Neural cell (in vitro differentiated cells): ENCODE data around the gene RMC1. TPM values are rescaled to one million over a fixed set of nuclear protein-coding genes. Genes with fewer than 3 reads are reported as not detected.

ENCODE experiments used
- H2AFZ ChIP-seq: fragments of 200-600, 300-800 bp; sonication (generic), shearing (Covaris generic); 2 replicates; pipeline ENCODE4 v1.6.0; 2014; ENCODE audit warnings: low read depth, mild to moderate bottlenecking, antibody characterized with exemption, low read length, moderate library complexity
- H3F3A ChIP-seq: fragments of 200-600 bp; shearing (Covaris generic); 2 replicates; pipeline ENCODE4 v1.6.1; 2016; ENCODE audit warnings: mild to moderate bottlenecking, moderate library complexity, mixed read lengths, antibody characterized with exemption, low read length; ENCODE audit not compliant: insufficient read depth, poor library complexity, severe bottlenecking
- H3K27ac ChIP-seq: fragments of 200-600, 300-800 bp; sonication (generic), shearing (Covaris generic); 2 replicates; pipeline ENCODE4 v1.5.1; 2014; ENCODE audit warnings: mild to moderate bottlenecking, low read length, moderate library complexity
- H3K27me3 ChIP-seq: fragments of 300-800, 200-600 bp; sonication (generic), shearing (Covaris generic); 2 replicates; pipeline ENCODE4 v1.6.0; 2014; ENCODE audit warnings: mild to moderate bottlenecking, low read depth, low read length, moderate library complexity; ENCODE audit not compliant: insufficient read depth
- H3K36me3 ChIP-seq: fragments of 300-800, 200-600 bp; sonication (generic), shearing (Covaris generic); 2 replicates; pipeline ENCODE4 v1.5.1; 2014; ENCODE audit warnings: mild to moderate bottlenecking, antibody characterized with exemption, low read length, moderate library complexity; ENCODE audit not compliant: insufficient read depth
- H3K4me2 ChIP-seq: fragments of 300-800, 200-600 bp; sonication (generic), shearing (Covaris generic); 2 replicates; pipeline ENCODE4 v1.6.0; 2014; ENCODE audit warnings: mild to moderate bottlenecking, low read length
- H3K4me3 ChIP-seq: fragments of 300-800, 200-600 bp; sonication (generic), shearing (Covaris generic); 2 replicates; pipeline ENCODE4 v1.5.1; 2014; ENCODE audit warnings: mild to moderate bottlenecking, low read length, moderate library complexity
- H3K79me2 ChIP-seq: fragments of 200-600 bp; shearing (Covaris generic); replicated peaks from 2 replicates; pipeline ENCODE4 v1.6.0; 2014; ENCODE audit warnings: mild to moderate bottlenecking, low read length, moderate library complexity; ENCODE audit not compliant: insufficient read depth
- H3K9ac ChIP-seq: fragments of 300-800, 200-600 bp; sonication (generic), shearing (Covaris generic); 2 replicates; pipeline ENCODE4 v1.6.1; 2016; ENCODE audit warnings: mild to moderate bottlenecking, low read length, mixed read lengths
- H3K9me2 ChIP-seq: fragments of 200-600 bp; shearing (Covaris generic); 2 replicates; pipeline ENCODE4 v1.6.1; 2016; ENCODE audit warnings: mild to moderate bottlenecking, low read length, mixed read lengths; ENCODE audit not compliant: insufficient read depth
- H3K9me3 ChIP-seq: fragments of 200-600, 300-800 bp; sonication (generic), shearing (Covaris generic); 2 replicates; pipeline ENCODE4 v1.6.1; 2016; ENCODE audit warnings: mild to moderate bottlenecking, mixed run types, low read length, moderate library complexity, mixed read lengths
- H4K20me1 ChIP-seq: fragments of 200-600 bp; shearing (Covaris generic); 2 replicates; pipeline ENCODE4 v1.6.1; 2016; ENCODE audit warnings: mild to moderate bottlenecking, mixed run types; ENCODE audit not compliant: insufficient read depth
- EP300 ChIP-seq: fragments of 450-650 bp; conservative IDR thresholded peaks from 2 replicates; pipeline ENCODE4 v1.6.1; 2014; ENCODE audit warnings: antibody characterized with exemption, mild to moderate bottlenecking, moderate library complexity; ENCODE audit not compliant: poor library complexity, severe bottlenecking
- EZH2 ChIP-seq: fragments of 200-600, 300-800 bp; shearing (Covaris generic), sonication (generic); IDR thresholded peaks from 2 replicates; pipeline ENCODE4 v1.6.1; 2014; ENCODE audit warnings: antibody characterized with exemption, low read length, borderline replicate concordance, mild to moderate bottlenecking; ENCODE audit not compliant: insufficient read depth, poor library complexity, severe bottlenecking
- MXI1 ChIP-seq: fragments of 450-650 bp; conservative IDR thresholded peaks from 2 replicates; pipeline ENCODE4 v1.6.1; 2014; ENCODE audit warnings: antibody characterized with exemption, mild to moderate bottlenecking; ENCODE audit not compliant: poor library complexity, severe bottlenecking
- POLR2AphosphoS5 ChIP-seq: IDR thresholded peaks from 2 replicates; pipeline ENCODE4 v1.6.1; 2012
- RAD21 ChIP-seq: fragments of 450-650 bp; conservative IDR thresholded peaks from 2 replicates; pipeline ENCODE4 v1.6.1; 2014; ENCODE audit warnings: antibody characterized with exemption, mild to moderate bottlenecking, moderate library complexity
- SMC3 ChIP-seq: fragments of 450-650 bp; conservative IDR thresholded peaks from 2 replicates; pipeline ENCODE4 v1.6.1; 2014; ENCODE audit warnings: antibody characterized with exemption, mild to moderate bottlenecking, moderate library complexity; ENCODE audit not compliant: poor library complexity
- TAF1 ChIP-seq: IDR thresholded peaks from 2 replicates; pipeline ENCODE4 v1.6.1; 2012; ENCODE audit warnings: low read depth
- polyA minus RNA-seq: library from RNA; depleted of rRNA, polyadenylated mRNA; stranded (reverse); fragments of >200 nt; gene quantifications from 2 replicates; pipeline ENCODE4 v1.2.3, GENCODE V29; 2014
- polyA plus RNA-seq: library from polyadenylated mRNA; depleted of rRNA; stranded (reverse); fragments of >200 nt; gene quantifications from 2 replicates; pipeline ENCODE4 v1.2.3, GENCODE V29; 2014
- TF ChIP-seq, protein P1 (sequence below): IDR thresholded peaks from 2 replicates; pipeline ENCODE4 v1.6.1; 2012; ENCODE audit warnings: borderline replicate concordance
- TF ChIP-seq, protein P2 (sequence below): fragments of 450-650 bp; IDR thresholded peaks from 2 replicates; pipeline ENCODE4 v1.5.1; 2014; ENCODE audit warnings: antibody characterized with exemption, mild to moderate bottlenecking, moderate library complexity; ENCODE audit not compliant: poor library complexity, severe bottlenecking

The RMC1 gene
- polyA plus RNA-seq (42.2 and 56.1 TPM in 2 replicates), polyA minus RNA-seq (40.5 and 41.6 TPM in 2 replicates)

DNA sequence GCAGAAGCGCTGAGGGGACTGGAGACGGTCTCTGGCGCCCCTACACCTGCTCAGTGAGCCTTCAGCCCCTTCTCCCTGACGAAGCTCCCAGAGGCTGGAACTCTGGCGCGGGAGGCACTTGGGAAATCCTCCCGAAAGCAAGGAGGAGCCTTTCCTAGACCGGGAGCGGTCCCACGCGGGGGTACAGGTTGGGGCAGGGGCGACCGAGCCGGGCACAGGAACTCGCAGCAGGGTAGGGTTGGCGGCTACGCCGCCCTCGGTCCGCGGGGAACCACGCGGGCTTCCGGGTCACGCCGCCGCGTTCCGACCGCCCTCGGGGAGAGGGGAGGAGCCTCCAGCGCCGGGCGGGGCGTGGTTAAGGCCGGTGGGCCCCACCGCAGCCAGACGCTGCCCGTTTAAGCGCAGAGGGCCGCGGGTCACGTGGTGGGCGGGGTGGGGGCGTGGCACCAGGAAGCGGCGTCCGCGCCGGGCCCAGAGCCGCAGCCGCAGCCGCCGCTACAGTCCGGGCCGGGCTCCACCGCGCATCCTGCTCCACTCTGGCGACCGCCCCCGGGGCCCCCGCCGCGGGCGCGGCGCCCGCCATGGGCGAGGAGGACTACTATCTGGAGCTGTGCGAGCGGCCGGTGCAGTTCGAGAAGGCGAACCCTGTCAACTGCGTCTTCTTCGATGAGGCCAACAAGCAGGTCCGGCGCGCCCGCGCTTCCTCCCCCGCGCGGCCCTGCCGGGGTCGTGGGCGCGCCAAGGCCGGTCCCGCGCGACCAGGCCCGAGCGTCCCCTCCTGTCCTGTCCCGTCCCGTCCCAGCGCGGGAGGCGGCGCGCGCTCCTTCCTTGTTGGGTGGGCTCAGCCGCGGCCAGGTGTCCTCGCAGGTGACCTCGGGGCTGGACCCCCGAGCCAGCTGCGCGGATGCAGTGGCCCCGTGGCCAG, at the start of gene RMC1:
Gene RMC1 (plus strand): TSS at position 474 of the 925 bp plus-strand sequence. CDS start 108 bp downstream, at position 582.
- H4K20me1 ChIP-seq = no peaks in the 10 kb centered on the region
- H3K9me3 ChIP-seq = no peaks in the 10 kb centered on the region
- no peaks in the 10 kb centered on the region for H3K9me2 ChIP-seq
- H3K27ac ChIP-seq = peak within 1 kb of the TSS; percentile 42
- no peaks in the 10 kb centered on the region for H3K36me3 ChIP-seq
- H2AFZ ChIP-seq = peak within 1 kb of the TSS; percentile 73
- no peaks in the 10 kb centered on the region for H3K79me2 ChIP-seq
- TF ChIP-seq MXI1 (peak; percentile 77), POLR2AphosphoS5 (peak; percentile 54), TAF1 (no peak), RAD21 (peak; percentile 60), EZH2 (no peak), EP300 (peak; percentile 18), SMC3 (peak; percentile 43)
- TF ChIP-seq, protein P1, sequence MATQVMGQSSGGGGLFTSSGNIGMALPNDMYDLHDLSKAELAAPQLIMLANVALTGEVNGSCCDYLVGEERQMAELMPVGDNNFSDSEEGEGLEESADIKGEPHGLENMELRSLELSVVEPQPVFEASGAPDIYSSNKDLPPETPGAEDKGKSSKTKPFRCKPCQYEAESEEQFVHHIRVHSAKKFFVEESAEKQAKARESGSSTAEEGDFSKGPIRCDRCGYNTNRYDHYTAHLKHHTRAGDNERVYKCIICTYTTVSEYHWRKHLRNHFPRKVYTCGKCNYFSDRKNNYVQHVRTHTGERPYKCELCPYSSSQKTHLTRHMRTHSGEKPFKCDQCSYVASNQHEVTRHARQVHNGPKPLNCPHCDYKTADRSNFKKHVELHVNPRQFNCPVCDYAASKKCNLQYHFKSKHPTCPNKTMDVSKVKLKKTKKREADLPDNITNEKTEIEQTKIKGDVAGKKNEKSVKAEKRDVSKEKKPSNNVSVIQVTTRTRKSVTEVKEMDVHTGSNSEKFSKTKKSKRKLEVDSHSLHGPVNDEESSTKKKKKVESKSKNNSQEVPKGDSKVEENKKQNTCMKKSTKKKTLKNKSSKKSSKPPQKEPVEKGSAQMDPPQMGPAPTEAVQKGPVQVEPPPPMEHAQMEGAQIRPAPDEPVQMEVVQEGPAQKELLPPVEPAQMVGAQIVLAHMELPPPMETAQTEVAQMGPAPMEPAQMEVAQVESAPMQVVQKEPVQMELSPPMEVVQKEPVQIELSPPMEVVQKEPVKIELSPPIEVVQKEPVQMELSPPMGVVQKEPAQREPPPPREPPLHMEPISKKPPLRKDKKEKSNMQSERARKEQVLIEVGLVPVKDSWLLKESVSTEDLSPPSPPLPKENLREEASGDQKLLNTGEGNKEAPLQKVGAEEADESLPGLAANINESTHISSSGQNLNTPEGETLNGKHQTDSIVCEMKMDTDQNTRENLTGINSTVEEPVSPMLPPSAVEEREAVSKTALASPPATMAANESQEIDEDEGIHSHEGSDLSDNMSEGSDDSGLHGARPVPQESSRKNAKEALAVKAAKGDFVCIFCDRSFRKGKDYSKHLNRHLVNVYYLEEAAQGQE = no peak
- TF ChIP-seq, protein P2, sequence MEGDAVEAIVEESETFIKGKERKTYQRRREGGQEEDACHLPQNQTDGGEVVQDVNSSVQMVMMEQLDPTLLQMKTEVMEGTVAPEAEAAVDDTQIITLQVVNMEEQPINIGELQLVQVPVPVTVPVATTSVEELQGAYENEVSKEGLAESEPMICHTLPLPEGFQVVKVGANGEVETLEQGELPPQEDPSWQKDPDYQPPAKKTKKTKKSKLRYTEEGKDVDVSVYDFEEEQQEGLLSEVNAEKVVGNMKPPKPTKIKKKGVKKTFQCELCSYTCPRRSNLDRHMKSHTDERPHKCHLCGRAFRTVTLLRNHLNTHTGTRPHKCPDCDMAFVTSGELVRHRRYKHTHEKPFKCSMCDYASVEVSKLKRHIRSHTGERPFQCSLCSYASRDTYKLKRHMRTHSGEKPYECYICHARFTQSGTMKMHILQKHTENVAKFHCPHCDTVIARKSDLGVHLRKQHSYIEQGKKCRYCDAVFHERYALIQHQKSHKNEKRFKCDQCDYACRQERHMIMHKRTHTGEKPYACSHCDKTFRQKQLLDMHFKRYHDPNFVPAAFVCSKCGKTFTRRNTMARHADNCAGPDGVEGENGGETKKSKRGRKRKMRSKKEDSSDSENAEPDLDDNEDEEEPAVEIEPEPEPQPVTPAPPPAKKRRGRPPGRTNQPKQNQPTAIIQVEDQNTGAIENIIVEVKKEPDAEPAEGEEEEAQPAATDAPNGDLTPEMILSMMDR = peak; percentile 59
- peak within 1 kb of the TSS; percentile 94 for H3K4me3 ChIP-seq
- H3K27me3 ChIP-seq = no peaks in the 10 kb centered on the region
- H3F3A ChIP-seq = no peaks in the 10 kb centered on the region
- peak within 1 kb of the TSS; percentile 68 for H3K9ac ChIP-seq
- H3K4me2 ChIP-seq = peak within 1 kb of the TSS; percentile 81

DNA sequence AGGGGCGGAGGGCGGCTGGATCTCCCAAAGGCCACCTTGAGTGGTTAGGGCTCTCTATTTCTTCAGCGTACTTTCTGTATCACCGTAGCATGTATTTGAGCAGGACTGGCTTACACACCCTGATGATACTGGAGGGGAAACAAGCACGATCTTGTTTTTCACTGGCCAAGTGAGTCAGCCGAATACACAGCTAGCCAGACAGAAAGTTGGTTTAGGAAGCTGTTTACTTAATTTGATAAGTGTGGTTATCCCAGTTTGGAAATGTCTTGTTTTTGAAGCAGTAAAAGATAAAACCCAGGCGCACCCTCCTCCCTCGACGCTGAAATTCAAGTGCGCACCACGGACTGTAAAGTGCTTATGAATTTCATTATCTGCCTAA, 49.6 kb upstream of the RMC1 start:
- H4K20me1 ChIP-seq = no peaks in the 10 kb centered on the region
- no peaks in the 10 kb centered on the region for H3F3A ChIP-seq
- no peaks in the 10 kb centered on the region for H3K9me3 ChIP-seq
- H3K27ac ChIP-seq = peak overlapping the region; percentile 74
- no peaks in the 10 kb centered on the region for H3K9me2 ChIP-seq
- H3K9ac ChIP-seq = peak overlapping the region; percentile 87
- H3K4me3 ChIP-seq = peak overlapping the region; percentile 98
- peak overlapping the region; percentile 84 for H2AFZ ChIP-seq
- no peaks in the 10 kb centered on the region for H3K27me3 ChIP-seq
- no peak for TF ChIP-seq MXI1
- TF ChIP-seq SMC3 = no peak
- TF ChIP-seq, protein P2 = no peak
- no peak for TF ChIP-seq POLR2AphosphoS5
- no peak for TF ChIP-seq EP300
- TF ChIP-seq, protein P1 = no peak
- no peak for TF ChIP-seq RAD21
- no peak for TF ChIP-seq EZH2
- TF ChIP-seq TAF1 = no peak
- no peaks in the 10 kb centered on the region for H3K36me3 ChIP-seq
- peak overlapping the region; percentile 86 for H3K4me2 ChIP-seq
- peaks cover 51% of the 10 kb centered on the region for H3K79me2 ChIP-seq
